Heart left ventricle (tissue), 13 donors: ENCODE results near the gene TTC39C.

ENCODE experiments used
- POLR2A ChIP-seq, 2 donors: fragments of 450-650 bp; IDR thresholded peaks; one replicate each; pipeline ENCODE4 v1.6.1; 2017; ENCODE audit warnings: antibody characterized with exemption in 2 of 2, mild to moderate bottlenecking in 2 of 2, moderate library complexity in 2 of 2
- TF ChIP-seq, protein P1 (sequence below), 12 donors: fragments of 200-600 bp; sonication (generic) in 4 of 12; IDR thresholded peaks; one replicate each; pipeline versions ENCODE4 v1.5.0 to v1.8.0; 2018 to 2022; ENCODE audit warnings: antibody characterized with exemption in 12 of 12, mild to moderate bottlenecking in 5 of 12
- donor health status: ischemic (EF 13 %, LVEDD 7.1; RV severe dilation, severe dysfunction).
- donor health status: DM: no; HTN: yes; CAD: no.
- donor health status: DM: no; HTN: no; CAD: no.
- donor health status: ischemic (EF 25% LVEDD 6.9; RV normal size, moderate dysfunction).
- donor health status: ischemic (EF 25% LVEDD 5.7; RV mildly dilated, moderate dysfunction).
- donor health status: ischemic (EF 35%, LVEDD 5.7; RV mildly dilated, moderate dysfunction).
- donor health status: nonischemic (EF 11% LVEDD 7.7; RV severe dilation, severe dysfunction).
- donor health status: DM: yes; HTN: yes; CAD: no.
- donor health status: PGD.
- donor health status: ischemic (EF 29% LVEDD 5.4; RV normal size, mild dysfunction).
- donor health status: nonischemic (EF 23%, LVEDD 6.1; RV moderate dilation, normal function).

- TF ChIP-seq, protein P1, sequence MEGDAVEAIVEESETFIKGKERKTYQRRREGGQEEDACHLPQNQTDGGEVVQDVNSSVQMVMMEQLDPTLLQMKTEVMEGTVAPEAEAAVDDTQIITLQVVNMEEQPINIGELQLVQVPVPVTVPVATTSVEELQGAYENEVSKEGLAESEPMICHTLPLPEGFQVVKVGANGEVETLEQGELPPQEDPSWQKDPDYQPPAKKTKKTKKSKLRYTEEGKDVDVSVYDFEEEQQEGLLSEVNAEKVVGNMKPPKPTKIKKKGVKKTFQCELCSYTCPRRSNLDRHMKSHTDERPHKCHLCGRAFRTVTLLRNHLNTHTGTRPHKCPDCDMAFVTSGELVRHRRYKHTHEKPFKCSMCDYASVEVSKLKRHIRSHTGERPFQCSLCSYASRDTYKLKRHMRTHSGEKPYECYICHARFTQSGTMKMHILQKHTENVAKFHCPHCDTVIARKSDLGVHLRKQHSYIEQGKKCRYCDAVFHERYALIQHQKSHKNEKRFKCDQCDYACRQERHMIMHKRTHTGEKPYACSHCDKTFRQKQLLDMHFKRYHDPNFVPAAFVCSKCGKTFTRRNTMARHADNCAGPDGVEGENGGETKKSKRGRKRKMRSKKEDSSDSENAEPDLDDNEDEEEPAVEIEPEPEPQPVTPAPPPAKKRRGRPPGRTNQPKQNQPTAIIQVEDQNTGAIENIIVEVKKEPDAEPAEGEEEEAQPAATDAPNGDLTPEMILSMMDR (IDR thresholded peaks at IDR 0.05) = no peak
- TF ChIP-seq POLR2A (IDR thresholded peaks at IDR 0.05) = no peak
Observed at GRCh38 chr18:23967321-23968089, 47.0 kb upstream of the TTC39C start.
